Myocyte (in vitro differentiated cells): Measurements from ENCODE around the gene ZSWIM3. TPM values are rescaled to one million over a fixed set of nuclear protein-coding genes. Genes with fewer than 3 reads are reported as not detected.

Experiments
- DNase-seq: peaks from one replicate; pipeline ENCODE4 v3.0.0-alpha.2; 2012; ENCODE audit warnings: low read depth
- total RNA-seq: library from RNA; depleted of rRNA; stranded (reverse); fragments of >200 nt; gene quantifications from 2 replicates; pipeline ENCODE4 v1.2.3, GENCODE V29; 2014

Gene ZSWIM3
- total RNA-seq, 1 donor from 2014 or later: 4.5 TPM

GRCh38 chr20:45832619-45833018, 24.8 kb upstream of the ZSWIM3 start:
- no peak for DNase-seq

GRCh38 chr20:45833030-45833882, 24.2 kb upstream of the ZSWIM3 start, which contains the start of gene SNX21:
SNX21 (plus strand) TSS chr20:45833799; CDS start chr20:45833920, 121 bp downstream.
- DNase-seq: peak; percentile 95

DNA sequence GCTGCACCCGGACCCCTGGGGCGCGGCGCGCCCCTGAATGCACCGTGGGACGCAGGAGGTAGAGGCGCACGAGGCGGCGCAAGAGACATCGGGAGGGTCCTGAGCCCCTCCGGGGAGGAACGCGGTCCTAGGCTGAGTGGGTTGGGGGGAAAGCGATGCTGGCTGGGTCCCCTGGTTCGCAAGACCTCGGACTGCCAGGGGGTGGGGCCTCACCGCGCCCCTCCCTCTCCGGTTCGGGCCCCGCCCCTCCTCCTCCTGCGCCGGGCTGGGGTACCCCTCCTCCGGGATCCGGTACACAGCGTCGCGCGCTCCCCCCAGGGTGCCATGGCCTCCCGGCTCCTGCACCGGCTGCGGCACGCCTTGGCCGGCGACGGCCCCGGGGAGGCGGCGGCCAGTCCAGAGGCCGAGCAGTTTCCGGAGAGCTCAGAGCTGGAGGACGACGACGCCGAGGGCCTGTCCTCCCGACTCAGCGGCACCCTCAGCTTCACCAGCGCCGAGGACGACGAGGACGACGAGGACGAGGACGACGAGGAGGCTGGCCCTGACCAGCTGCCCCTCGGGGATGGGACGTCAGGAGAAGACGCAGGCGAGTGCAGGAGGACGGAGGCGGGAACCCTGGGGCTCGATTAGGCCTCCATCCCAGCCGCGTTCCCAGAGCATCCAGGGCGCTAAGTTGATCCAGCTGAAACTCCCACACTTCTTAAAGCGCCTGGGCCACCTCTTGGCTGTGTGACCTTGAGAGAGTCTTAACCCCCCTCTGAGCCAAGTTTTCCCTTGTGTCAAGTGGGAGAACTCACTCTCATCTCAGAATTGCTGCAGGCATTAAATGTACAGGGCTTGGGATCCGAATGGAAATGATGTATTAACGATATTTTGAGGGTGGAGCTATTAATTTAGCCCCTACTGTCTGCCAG, 23.3 kb upstream of the ZSWIM3 start:
- DNase-seq: peak; percentile 84

GRCh38 chr20:45834797-45835161, 22.6 kb upstream of the ZSWIM3 start:
- DNase-seq: no peak

DNA sequence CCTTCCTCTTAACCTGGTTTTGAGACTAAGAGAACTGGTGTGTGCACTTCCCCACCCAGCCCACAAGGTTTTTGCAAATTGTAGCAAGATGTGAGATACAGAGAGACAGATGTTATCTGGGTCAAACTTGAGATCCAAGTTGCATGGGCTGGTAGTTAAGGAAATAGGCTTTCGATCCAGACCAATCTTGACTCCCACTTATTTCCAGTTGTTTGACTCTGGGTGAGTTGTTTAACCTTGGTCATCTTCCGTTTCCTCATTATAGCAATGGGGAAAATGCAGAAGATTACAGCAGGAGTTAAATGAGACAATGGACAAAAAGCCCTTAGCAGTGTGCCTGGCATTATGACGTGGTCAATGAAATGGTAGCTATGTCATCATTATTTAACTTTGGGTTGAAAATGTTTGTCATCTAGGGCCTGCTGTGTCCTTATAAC, 22.1 kb upstream of the ZSWIM3 start:
- no peak for DNase-seq

DNA sequence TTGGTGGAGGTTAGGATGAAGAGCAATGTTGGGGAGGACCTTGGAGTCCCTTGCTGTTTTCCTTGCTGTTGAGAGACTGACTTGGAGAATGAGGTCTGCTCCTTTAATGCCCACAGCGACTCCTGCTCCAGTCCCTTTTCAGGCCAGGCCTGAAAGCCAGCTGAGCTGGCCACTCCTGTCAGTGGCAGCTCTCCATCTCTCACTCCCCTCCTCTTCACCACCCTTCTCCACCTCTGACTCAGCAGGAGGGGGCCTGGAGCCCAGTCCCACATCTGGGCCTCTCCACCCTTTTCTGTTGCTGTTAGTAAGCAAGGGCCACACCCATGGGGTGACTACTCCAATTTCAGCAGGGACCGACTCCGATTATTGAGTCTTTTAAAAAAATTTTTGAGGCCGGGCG, 21.6 kb upstream of the ZSWIM3 start:
- DNase-seq: peak; percentile 83

DNA sequence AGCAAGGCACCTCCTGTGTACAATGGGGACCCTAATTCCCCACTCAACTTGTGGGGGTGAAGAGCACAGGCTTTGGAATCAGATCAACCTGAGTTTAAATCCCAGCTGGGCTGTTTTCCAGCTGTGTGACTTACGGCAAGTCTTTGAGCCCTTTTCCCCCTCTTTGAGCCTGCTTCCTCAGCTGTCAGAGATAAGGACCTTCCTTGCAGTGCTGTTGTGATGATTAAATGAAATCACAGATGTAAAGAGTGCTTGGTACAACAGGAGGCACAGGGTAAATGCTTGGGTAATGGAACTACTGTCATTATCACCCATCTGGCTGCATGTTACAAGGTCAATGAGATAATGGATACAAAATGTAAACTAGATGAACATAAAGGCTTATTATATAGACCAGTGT, 20.6 kb upstream of the ZSWIM3 start:
- no peak for DNase-seq

- DNase-seq: peak; percentile 38
These were observed 16.7 kb upstream of the ZSWIM3 start for GRCh38 chr20:45840700-45841198.

- DNase-seq: no peak
These were observed 15.8 kb upstream of the ZSWIM3 start for GRCh38 chr20:45841407-45842129.

DNA sequence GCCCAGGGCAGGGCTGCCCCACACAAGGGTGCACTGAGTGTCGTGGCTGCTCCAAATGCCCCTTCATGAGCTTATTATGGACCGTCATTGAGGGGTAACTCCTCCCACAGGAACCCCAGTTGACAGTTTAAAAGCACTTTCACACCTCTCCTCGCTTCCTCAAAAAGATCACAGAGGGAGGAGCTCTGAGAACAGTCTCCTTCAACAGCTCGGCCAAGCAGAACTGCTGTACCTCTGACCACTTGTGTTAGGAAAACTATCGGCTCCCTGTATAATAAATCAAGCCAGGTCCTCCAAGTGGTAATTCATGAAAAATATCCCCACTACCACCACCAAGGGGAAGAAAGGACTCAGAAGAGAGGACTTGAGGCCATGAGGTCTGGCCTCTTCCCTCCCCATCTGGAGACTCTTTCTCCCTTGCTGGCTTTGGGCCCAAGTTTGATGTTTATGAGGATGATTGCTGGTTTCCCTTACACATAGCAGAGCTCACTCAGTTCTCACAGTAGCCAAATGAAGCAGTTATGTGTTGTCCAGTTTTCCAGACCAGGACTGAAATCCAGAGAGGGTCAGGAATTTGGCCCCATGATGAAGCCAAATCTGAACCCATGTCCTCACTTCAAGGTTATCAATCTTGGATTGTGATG, 15.1 kb upstream of the ZSWIM3 start:
- DNase-seq: peak; percentile 54

DNA sequence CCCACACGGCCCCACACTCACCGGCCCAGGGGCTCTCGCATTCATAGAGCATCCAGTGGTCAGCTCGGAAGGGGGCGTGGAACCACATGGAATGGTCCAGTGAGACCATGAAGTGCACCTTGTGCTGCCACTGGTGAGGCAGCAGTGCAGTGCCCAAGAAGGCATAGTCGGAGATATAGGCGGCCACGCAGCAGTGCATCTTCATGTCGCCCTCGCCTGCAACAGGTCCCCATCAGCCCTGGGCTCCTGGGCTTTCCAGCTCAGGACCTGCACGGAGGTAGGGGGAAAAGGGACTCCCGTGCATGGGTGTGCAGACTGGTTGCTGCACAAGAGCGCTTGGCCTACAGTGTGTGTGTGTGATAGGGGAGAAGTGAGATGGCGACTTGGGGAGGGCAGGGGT, 13.9 kb upstream of the ZSWIM3 start:
- DNase-seq: no peak

DNA sequence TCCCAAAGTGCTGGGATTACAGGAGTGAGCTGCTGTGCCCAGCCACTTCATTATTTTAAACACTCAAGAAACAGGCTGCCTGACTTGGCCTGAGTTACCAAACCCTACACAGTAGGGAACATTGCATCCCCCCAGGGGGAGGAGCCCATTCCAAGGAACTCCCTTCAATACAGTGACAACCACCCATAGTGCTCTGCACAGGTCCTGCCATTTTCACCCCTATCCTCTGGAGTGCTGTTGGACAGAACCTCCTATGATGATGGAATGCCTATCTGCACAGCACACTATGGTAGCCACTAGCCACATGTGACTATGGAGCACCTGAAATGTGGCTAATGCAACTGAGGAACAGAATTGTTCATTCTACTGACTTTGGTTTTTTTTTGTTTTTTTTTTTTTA, 12.0 kb upstream of the ZSWIM3 start:
- DNase-seq: no peak

GRCh38 chr20:45848421-45848820, 9.0 kb upstream of the ZSWIM3 start:
- DNase-seq: no peak

DNA sequence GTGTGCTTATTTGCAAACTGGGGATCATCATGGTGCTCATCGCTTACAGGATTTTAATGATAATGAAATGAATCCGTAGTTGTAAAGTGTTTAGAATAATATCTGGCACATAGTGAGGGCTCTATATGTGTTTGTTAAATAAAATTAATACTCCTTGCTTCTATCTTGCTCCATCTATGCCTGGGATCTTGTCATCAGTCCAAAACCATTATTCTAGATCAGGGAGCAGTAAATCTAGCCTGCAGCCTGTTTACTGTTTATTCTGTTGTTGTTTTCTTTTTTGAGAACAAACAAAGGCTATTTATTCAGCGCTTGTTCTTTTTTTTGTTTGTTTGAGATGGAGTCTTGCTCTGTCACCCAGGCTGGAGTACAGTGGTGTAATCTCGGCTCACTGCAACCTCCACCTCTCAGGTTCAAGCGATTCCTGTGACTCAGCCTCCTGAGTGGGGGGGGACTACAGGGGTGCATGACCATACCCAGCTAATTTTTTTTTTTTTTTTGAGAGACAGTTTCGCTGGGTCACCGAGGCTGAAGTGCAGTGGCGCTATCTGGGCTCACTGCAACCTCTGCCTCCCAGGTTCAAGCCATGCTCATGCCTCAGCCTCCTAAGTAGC, 8.3 kb upstream of the ZSWIM3 start:
- DNase-seq: no peak

- no peak for DNase-seq
These were observed 7.2 kb upstream of the ZSWIM3 start for GRCh38 chr20:45850238-45850637.

DNA sequence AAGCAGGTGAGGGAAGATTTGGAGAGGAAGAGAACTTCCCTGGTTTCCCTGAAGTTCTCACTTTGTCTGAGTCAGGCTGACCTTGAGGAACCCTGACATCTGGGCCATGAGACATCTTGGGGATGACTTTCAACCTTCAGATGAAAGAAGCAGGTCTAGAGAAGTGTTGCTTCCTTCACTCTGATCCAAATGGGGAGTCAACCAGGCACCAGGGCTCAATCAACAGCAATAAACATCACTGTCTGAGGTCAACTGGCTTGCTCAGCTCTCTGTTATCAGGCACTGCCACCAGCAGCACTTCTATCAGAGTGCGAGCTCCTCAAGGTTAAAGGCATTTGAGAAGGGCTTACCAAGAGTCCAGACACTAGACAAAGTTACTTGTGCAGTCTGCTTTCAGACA, 6.5 kb upstream of the ZSWIM3 start:
- no peak for DNase-seq

DNA sequence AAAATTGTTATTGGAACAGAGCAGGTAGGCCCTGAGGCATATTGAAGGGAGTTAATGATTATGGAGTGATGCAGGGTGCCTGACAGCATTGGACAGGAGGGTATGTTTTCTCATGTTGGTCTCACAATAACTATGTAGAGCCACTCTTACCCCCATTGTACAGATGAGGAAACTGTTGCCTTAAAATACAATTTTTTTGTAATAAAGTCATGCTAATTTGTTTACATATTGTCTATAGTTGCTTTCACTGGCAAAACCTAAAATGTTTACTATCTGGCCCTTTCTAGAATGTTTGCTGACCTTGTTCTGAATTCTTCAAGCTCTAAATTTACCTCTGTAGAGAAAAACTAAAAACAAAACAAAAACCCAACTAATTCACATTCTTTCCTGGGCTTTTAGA, 5.9 kb upstream of the ZSWIM3 start:
- no peak for DNase-seq

- no peak for DNase-seq
These were observed 5.1 kb upstream of the ZSWIM3 start for GRCh38 chr20:45852326-45852725.

DNA sequence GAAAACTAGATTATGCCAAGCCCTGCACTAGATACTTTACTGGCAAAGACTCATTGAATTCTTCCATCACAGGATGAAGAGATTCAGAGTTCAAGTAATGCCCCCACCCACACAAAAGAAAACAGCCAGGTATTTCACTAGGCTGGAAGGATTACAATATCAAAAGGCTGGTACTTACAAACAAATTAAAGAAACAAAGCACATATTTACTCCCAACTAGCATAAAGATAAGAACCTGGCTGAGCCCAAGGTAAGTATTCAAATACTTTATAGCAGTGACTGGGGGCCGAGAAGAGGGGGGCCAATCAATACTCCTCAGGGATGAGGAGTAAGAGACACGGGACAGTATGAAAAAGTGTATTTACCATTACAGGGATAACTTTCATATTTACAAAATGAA, 3.9 kb upstream of the ZSWIM3 start:
- DNase-seq: no peak

GRCh38 chr20:45857882-45858216, 435 bp downstream of the ZSWIM3 start:
- no peak for DNase-seq
